ENCODE measurements around the gene CORO2B.

Gene CORO2B

DNA sequence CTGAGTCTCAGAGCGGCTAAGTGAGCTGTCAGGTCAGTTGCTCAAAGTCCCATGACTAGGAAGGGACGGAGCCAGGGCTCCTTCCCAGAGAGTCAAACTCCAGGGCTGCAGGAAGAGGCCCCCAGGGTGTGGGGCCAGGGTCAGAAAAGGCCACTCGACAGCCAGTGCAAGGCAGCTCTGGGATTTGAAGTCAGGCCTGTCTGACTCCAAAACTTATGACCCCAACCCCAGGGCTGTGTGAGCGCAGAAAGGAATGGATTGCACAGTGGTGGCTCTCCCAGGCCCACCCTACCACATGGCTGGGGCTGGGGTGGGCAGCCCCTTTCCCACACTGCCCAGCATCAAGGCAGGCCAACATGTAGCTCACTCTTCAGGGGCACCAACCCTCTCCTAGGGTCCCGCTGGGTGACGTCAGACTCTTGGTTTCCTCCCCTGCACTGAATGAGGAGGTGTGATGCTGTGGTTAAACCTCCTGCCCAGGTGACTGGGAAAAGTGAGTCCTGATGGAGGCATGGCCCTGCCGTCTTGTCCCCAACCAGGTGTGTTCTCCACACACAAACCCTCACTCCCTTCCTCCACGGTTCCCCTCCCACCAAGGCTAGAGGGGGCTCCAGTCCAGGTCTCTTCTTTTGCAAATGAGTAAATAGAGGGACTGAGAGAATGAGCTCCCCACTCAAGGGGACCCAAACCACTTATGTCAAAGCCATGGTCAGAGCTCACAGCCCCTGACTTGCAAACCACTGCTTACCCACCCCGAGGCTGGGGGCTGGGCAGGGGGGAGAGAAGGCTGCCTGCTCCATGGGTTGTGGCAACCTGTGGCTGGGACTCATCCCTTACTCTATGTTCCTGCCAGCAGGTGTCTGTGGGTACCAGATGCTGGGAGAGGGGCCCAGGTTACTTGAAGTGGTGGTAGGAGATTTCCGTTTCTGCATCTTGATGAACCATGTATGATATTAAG lies 23.8 kb upstream of the CORO2B start:
- no peak for DNase-seq

DNA sequence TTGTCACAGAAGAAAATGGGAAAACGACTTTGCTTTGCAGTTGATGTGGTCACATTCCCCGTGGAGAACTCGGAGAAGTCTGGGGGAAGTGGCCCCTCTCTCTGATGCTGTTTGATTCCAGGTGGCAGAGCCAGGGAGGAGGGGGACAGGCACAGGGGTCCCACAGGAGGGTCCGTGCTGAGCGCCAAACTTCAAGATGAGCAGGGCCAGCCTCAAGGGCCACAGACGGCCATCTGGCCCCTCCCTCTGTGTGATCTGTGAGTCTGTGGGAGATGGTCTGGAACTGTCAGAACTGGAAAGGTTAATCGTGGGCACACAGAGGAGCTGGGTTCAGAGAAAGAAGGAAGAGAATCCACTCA lies 23.1 kb upstream of the CORO2B start:
- no peak for DNase-seq

DNA sequence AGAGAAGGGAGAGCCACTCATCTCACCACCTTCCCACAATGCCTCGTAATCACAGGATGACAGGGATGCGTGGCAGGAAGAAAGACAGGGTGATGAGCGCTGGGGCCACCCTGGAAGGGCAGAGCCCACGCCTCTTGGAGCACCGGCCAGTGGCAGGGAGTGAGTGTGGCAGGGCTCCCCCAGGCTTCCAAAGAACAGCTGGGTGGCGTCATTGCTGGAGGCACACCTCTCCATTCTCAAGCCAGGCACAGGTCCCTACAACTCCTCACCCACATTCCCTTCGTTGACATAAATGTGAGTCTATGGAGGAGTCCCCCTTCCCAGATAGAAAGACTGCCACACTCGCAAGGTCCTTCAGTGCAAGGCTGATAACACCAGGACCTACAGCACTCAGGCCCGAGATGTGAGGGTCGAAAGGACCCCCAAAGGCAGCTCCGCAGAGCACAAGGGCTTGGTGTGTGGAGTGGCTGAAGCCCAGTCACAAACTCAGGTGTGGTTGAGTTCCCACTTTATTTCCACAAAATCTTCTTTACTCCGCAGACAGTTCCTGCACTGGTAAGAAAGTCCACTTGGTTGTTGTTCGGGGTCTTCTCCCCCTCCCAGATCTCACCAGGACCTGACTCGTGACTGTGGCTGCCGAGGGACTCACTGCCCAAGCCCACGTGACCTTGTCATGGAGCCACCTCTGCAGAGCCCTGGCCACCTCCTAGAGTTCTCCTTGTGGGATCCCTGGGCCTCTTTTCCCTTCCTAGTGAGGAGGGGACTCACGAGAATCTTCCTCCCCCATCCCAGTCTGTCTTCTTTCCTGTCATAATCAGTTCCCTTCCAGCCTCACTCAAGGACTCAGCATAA lies 22.4 kb upstream of the CORO2B start:
- no peak for DNase-seq

DNA sequence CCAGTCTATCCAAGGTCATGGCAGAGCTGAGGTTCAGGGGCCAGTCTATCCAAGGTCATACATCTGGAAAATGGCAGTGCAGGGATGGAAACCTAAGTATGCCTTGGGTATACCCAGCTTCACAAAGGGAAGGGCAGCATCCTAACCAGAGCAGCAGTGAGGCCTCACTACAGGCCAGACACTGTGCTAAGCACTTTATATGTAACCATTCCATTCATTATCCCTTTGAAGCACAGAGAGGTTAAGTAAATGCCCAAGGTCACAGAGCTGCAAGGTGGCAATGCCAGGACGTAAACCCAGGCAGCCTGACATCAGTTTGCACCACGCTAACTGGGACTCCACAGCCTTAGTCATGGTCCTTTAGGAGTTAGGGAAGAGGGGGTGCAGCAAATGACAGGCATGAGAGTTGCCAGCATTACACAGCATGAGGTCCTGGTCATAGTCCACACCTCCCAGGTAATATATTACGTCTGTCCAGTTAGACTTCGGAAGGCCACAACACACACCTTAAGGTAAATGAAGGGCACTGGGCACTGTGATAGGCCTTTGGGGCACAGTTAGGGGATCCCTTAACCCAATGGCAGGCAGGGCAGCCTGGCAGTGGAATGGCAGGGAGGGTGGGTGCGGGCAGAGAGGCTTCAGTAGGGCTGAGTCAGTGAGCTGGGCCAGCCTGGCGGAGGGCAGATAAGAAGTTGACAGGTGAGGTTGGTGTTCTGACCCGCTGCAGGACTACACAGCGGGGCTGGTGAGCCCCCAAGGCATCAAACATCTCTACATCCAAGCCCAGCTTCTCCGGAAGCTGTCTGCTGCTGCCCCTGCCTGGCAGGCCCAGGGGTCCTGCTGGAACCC lies 21.1 kb upstream of the CORO2B start:
- DNase-seq = no peak

DNA sequence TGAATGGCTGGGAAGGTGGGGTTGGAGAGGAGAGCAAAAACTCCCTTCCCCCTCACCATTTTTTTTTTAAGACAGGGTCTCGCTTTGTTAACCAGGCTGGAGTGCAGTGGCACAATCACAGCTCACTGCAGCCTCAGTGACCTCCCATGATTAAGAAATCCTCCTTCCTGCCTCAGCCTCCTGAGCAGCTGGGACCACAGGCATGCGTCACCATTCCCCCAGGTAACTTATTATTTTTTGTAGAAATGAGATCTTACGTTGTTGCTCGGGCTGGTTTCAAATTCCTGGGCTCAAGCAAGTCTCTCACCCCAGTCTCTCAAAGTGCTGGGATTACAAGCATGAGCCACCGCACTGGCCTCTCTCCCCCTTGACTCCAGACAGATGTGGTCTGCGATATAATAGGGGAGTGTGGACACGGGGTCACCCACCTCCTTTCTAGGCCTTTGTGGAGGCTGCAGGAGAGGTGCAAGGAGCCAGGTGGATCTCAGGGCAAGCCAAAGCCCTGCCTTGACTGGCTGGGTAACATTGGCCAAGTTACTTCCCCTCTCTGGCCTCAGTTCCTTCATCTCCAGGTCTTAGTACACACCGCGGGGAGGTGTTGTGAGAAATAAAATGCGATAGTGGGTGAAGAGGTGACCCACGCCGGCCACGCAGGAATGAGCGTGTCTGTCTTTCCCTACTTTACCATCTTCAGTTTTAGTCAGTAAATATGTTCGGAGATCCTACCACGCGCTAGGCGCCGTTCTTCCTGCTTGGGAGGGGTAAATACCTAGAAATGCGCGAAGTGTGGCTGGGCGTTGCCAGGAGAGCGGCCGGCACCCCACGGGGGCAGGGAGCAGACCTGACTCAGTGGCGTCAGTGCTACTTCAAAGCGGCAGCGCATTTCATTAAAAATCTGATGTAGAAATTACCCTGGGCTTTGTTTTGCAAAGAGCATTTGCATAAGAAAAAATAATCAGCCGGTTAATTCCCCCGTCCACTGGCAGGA lies 20.2 kb upstream of the CORO2B start:
- DNase-seq = no peak

DNA sequence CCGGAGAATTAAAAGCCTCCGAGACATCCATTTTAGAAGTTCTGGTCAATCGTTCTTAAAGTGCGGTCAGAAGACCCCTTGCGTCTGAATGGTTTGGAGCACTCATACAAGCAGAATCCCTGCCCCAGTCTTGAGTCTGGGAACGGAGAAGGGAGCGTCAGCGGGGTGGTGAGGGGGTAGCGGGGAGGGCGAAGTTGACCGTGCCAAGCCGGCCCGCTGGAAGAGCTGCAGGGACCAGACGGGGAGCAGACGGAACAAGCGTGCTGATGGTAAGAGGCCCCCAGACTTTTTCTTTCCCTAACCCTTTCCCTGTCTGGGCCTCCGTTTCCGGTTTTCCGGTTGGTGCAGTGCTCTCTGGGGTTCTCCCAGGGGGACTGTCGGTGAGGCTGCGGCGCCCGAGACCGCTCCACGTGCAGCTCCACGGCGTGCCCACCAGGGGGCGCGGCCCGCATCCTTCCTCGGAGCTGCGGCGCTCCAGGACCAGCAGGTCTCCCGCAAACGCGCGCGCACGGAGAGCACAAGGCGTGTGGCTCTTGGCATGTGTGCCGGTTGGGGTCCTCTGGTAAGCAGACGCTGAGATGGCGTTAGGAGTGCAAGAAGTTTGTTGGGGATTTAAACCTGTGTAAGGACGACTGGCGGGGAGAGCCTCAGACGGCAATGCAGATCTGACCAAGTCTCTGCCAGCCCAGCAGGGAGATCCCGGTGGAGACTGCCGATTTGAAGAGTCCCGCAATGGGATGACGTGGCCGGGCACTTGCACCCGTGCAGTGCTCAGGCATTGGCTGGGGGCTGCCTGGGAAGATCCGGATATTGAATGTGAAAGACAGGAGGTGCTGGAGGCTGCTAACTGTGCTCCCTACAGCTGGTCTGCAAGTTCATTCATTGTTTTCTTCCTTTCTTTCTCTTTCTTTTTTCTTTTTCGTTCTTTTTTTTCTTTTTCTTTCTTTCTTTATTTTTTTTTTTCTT lies 19.2 kb upstream of the CORO2B start:
- DNase-seq = peak; percentile 90

DNA sequence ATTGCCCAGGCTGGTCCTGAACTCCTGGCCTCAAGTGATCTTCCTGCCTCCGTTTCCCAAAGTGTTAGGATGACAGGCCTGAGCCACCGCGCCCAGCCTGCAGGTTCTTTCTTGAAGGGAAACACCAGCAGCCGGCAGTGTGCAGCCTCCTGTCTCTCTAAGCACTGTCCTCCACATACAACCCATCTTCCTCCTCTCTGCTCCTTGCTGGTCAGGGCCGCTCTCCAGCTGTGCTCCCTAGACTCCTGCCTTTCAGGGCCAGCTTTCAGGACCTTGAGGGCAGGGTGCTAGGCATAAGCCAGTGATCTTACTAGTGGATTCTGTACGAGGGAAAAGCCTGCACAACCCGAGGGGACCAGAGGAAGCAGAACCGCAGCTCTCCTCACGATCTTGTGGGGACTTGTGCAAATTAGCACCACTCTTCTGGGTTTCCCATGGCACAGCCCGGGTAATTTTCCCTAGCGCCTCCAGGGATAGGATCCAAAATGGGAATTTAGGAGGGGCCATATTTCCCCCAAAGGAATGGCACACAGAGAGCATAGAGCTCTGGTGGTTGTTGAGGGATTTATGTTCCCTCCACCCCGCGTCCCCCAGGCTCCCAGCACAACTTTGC lies 18.2 kb upstream of the CORO2B start:
- no peak for DNase-seq

DNA sequence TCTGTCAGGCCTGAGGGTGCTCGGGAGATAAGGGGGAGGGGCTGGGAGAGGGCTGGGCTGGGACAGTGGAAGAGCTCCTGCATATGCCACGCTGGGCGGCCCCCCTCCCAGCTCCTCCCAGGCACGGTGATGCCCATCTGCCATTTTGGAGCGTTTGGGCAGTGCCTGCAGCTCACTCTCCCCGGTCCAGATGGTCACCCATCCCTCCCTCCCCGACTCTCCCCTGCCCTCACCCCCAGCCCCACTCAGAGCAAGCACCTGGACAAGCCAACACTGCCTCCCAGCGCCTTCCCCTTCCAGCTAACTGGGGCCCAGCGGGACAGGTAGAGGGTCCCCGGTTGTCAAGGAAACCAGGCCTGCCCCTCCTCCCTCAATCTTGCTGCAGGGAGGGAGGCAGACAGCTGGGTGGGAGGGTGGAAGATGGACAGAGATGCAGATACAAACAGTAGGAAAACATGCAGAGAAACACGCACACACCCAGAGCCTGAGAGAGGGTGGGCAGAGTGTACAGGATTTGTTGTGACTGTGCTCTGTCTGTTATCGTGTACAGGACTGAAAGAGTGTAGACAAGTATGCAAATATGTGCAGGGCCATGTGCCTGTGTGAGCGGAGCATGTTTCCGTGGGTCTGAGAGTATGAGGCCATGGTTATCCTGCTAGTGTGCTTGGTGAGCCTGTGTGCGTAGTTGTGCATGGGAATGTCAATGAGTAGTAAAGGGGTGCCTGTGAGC lies 17.5 kb upstream of the CORO2B start:
- DNase-seq = no peak

DNA sequence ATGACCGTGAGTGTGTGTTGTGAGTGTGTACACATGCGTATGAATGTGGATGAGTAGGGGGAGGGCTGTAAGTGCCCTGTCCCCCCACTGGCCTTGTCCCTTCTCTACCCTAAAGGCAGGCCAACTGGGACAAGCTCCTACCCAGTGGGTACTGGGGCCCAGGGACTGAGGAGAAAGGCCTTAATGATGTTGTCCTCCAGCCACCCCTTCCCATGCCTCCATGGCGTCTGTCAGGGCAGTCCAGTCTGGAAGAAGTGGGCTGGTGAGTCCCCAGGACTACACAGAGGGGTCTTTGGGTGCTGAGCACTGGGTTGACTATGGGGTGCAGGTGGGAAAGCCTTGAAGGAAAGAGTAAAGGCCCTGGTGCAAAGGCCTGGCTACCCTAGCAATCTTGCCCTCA lies 16.9 kb upstream of the CORO2B start:
- no peak for DNase-seq

DNA sequence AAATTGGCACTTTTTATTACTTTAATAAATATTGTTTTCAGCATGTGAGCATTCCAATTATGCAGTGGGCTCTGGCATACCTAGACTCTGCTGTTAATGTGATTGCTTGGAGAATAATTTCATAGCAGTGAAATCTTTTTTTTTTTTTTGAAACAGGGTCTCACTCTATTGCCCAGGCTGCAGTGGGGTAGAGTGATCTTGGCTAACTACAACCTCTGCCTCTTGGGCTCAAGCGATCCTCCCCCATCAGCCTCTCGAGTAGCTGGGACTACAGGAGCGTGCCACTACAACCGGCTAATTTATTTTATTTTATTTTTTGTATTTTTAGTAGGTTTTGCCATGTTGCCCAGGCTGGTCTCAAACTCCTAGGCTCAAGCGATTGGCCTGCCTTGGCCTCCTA lies 14.6 kb upstream of the CORO2B start:
- no peak for DNase-seq

DNA sequence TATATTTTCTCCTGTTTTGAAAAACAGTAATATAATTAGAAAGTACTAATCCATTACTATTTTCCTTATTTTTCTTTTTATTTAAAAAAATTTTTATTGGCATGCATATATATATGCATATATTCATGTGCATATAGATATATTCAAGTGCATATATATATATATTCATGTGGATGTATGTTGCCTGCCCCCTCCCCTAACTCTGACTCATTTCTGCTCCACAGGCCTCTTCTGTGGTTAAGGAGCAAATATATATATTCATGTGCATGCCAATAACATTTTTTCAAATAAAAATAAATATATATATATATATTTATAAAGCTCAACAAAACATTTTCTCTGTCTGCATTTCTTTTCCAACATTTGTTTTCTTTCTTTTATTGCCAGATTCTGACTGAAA lies 13.6 kb upstream of the CORO2B start:
- no peak for DNase-seq

DNA sequence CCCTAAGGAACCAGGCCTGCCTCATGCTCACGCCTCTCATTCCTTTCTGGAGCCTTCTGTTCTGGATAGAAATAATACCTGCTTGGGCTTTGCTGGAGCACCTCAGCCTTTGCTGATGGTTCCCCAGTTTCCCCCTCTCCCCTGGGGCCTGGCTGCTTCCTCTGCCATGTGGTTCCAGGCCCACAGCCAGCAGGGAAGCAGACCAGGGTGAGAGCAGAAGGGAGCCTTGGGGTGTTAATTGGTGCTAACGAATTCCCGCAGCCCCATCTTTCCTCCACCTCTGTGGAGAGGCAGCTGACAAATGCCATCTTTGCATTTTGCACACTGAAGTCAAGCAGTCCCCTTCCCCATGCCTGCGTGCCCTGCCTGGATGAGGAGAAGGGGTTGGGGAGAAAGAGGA lies 13.1 kb upstream of the CORO2B start:
- peak; percentile 9 for DNase-seq

DNA sequence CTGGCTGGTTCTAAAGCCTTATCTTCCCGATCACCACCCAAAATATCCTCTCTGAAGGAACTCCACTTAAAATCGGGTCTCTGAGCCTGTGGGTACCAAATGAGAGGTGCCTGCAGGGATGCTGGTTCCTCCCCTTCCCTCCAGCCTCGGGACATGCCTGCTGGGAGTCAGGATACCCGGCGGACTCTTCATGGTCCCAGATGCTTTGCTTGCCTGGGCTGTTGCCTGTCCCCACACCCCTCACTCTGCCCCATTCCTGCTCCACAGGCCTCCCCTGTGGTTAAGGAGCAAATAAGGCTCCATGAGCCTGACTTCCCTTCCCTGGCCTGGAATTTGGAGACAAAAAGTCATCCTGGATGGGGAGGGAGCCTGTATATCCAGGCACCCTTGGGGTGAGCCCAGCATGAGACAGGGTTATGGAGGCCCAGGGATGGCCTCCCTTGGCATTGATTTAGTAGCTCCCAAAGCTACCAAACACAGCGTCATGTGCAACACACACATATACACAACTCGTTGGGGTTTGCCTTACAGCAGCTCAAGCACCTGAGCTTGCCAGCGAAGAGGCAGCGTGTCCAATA lies 12.3 kb upstream of the CORO2B start:
- peak; percentile 11 for DNase-seq

DNA sequence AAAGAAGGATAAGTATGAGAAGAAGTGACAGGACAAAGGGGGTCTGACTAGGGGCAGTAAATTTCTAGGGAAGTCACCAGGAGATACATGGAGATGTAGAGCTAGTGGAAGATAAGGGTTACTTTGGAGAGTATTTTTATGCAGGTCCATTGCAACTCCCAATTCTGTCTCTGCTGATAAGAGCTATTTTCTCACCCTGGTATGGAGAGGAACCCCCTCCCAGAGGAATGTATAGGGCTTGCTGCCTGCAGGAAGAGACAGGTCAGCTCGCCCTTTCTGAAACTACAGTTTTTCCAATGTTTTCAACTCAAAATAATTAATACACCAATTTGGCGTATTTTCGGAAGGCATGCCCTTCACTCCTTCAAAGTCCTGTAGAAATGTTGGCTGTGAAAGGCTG lies 11.4 kb upstream of the CORO2B start:
- DNase-seq = no peak

DNA sequence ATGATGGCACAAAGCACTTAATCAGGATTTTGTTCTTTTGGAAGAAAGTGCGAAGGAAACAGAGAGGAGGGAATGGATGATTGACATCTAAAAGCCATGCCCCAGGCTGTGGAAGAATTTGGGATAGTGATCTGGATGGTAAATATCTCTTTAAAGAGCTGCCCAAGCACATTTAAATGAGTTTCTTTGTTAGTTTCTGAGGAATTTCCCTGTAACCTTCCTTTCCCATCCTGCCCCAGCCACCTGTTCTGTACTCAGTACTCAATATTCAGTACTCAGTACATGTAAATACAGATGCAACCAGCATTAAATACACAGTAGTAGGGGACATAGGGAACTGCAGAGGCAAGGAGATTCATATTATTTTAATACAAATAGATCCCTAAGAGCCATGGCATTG lies 7.8 kb upstream of the CORO2B start:
- no peak for DNase-seq

DNA sequence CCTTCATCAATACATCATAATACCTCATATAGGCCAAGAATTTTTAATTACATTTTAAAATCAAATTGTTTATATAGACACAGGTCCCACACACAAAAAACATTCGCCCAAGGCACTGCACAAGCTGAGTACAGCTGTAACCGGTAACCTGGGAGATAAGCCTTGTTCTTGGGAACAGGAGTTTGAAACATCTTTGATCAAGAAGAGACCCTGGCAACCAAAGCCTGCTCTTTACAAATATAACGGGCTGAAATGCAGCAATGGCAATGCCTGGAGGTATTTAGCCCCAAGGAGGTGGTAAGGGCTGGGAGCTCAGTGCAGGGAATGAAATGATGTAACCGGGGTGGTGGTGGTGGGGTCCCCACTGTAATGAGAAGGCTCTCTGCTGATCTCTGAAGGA lies 7.2 kb upstream of the CORO2B start:
- no peak for DNase-seq

DNA sequence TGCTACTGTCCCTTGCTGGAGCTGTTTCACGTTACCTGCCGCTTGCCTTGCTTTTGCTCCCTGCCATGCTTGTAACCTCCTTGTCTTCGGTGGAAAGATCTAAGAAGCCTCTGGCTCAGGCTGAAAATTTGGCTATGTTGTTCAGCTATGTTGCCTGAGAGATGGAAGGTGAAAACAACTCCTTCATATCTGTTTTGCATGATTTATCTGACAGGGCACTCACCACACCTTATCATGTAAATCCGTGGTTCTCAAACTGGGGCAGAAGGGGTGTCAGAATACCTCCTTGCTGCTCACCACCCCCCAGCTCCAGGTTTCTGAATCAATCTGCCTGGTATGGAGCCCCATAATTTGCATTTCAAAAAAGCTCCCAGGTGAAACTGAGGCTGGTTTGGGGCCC lies 6.5 kb upstream of the CORO2B start:
- DNase-seq = no peak

DNA sequence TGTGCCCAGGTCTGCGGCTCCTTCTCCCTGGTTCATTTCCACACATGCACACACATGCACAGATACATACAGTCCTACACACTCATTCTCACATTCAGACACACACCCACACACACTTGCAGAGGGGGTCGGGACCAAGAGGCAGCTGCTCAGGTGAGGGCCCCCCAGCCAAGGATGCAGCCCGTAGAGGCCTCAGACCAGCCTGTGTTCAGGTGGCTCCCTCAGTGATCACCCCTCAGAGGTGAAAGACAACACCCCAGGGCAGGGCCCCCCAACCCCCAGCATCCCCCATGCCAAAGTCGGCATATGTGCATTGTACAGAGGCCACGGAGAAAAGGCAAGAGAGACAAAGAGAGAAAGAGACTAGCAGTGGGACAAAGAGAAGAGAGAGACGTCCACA lies 5.9 kb upstream of the CORO2B start:
- no peak for DNase-seq

DNA sequence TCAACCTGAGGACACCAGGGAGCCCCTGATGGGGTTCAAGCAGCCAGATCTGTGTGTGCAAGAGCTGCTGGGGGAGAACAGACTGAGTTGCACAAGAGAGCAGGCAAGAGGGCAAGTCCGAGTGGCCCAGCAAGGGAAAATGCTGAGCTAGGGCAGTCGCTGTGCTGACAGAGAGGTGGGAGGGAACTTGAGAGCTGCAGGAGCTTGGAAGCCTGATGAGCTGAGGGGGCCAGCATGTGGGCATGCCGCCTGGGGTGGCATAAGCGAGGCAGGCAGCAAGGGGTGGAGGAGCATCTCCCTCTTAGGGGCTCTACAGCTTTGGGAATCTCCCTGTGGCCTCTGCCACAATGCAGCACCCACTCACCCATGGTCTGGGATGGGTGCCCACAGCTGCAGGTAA lies 4.7 kb upstream of the CORO2B start:
- no peak for DNase-seq
